Astrocyte of the cerebellum (primary cell): ENCODE measurements around the gene TCERG1L.

Source experiments
- DNase-seq: peaks from one replicate; pipeline ENCODE4 v3.0.0-alpha.2; 2011; ENCODE audit warnings: low read depth
- H3K4me3 ChIP-seq: 2 replicates; pipeline ENCODE4 v1.5.1; 2011; ENCODE audit warnings: mild to moderate bottlenecking, low read depth, low read length, moderate library complexity
- in situ Hi-C: cut with HindIII; loops from 2 replicates; pipeline ENCODE4 v1.10.0; 2017; ENCODE audit warnings: low sequenced_read_pairs
- TF ChIP-seq, protein P1 (sequence below): IDR thresholded peaks from 2 replicates; pipeline ENCODE4 v1.5.1; 2012; ENCODE audit warnings: low read length, low read depth, moderate library complexity, mild to moderate bottlenecking; ENCODE audit errors: missing control alignments

Gene TCERG1L

DNA sequence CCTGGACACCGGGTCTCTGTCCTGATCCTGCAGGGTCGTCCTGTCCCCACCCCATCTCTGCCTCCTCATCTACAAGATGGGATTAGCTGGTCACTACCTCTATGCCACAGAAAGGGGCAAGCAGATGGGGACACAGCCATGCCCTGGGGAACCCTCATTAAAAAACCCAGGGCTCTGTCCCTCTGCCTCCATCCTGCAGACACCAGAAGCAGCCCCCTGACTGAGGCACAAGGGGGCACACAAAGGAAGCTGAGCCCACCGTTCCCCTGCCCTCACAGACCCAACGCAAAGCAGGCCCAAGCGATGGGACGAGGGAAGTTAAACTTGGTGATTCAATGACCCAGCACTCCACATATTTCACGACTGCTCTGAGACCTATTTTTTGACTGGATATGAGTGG lies 142.4 kb downstream of the TCERG1L start:
- no peak overlapping the region for H3K4me3 ChIP-seq
- no peak for DNase-seq
- TF ChIP-seq, protein P1, sequence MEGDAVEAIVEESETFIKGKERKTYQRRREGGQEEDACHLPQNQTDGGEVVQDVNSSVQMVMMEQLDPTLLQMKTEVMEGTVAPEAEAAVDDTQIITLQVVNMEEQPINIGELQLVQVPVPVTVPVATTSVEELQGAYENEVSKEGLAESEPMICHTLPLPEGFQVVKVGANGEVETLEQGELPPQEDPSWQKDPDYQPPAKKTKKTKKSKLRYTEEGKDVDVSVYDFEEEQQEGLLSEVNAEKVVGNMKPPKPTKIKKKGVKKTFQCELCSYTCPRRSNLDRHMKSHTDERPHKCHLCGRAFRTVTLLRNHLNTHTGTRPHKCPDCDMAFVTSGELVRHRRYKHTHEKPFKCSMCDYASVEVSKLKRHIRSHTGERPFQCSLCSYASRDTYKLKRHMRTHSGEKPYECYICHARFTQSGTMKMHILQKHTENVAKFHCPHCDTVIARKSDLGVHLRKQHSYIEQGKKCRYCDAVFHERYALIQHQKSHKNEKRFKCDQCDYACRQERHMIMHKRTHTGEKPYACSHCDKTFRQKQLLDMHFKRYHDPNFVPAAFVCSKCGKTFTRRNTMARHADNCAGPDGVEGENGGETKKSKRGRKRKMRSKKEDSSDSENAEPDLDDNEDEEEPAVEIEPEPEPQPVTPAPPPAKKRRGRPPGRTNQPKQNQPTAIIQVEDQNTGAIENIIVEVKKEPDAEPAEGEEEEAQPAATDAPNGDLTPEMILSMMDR = no peak
- in situ Hi-C loops = no loop called here

GRCh38 chr10:131168238-131168875 lies 143.2 kb downstream of the TCERG1L start:
- DNase-seq = no peak
- in situ Hi-C loops = no loop called here
- no peak overlapping the region for H3K4me3 ChIP-seq

GRCh38 chr10:131167036-131167860 lies 144.3 kb downstream of the TCERG1L start:
- TF ChIP-seq, protein P1 = no peak
- DNase-seq = no peak
- in situ Hi-C loops = no loop called here
- no peak overlapping the region for H3K4me3 ChIP-seq

More at GRCh38 chr10:131168238-131168875, 143.2 kb downstream of the TCERG1L start:
- TF ChIP-seq, protein P1 = no peak

- in situ Hi-C loops = no loop called here
- H3K4me3 ChIP-seq = no peak overlapping the region
- TF ChIP-seq, protein P1 = no peak
- no peak for DNase-seq
These were observed 145.0 kb downstream of the TCERG1L start for GRCh38 chr10:131166486-131166885.

- TF ChIP-seq, protein P1 = no peak
- in situ Hi-C loops = no loop called here
- H3K4me3 ChIP-seq = no peak overlapping the region
- DNase-seq = no peak
These were observed 146.4 kb downstream of the TCERG1L start for GRCh38 chr10:131165092-131165491.

GRCh38 chr10:131162866-131163843 lies 148.4 kb downstream of the TCERG1L start:
- no peak overlapping the region for H3K4me3 ChIP-seq
- in situ Hi-C loops = no loop called here
- TF ChIP-seq, protein P1 = no peak
- no peak for DNase-seq
